ENCODE measurements around the gene ZSCAN10.

DNA sequence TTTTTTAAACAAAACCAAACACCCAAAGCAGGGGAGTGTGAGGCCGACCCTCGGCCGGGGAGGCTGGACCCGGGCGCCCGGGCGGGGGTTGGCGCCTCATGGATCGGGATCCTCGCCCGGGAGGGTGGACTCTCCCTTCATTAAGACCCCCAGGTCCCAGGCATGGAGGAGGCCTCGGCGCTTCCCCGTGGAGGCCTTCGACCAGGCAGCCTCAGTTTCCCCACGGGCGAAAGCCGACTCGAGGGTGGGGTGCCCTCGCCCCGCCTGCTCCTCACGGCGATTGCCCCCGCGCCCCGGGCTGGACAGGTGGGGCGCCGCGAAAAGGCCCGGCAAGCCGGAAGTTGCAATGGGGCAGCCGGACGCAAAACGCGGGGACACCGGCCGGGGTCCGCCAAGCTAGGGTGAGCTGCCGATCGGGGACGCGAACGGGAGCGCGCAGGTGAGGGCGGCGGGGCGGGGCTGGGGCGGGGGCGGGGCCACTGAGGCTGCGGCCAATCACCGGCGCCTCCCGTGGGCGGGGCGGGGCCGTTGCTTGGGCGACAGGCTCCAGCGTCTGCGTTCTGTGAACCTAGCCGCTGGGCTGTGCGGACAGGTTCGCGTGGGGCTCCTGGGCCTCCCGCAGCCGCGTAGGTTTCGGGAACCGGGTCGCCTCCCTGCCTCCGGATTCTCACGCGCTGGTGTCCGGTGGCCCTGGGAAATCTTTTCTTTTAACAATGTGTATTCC lies 7.3 kb upstream of the ZSCAN10 start:
- TF ChIP-seq, protein P1, sequence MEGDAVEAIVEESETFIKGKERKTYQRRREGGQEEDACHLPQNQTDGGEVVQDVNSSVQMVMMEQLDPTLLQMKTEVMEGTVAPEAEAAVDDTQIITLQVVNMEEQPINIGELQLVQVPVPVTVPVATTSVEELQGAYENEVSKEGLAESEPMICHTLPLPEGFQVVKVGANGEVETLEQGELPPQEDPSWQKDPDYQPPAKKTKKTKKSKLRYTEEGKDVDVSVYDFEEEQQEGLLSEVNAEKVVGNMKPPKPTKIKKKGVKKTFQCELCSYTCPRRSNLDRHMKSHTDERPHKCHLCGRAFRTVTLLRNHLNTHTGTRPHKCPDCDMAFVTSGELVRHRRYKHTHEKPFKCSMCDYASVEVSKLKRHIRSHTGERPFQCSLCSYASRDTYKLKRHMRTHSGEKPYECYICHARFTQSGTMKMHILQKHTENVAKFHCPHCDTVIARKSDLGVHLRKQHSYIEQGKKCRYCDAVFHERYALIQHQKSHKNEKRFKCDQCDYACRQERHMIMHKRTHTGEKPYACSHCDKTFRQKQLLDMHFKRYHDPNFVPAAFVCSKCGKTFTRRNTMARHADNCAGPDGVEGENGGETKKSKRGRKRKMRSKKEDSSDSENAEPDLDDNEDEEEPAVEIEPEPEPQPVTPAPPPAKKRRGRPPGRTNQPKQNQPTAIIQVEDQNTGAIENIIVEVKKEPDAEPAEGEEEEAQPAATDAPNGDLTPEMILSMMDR (IDR thresholded peaks at IDR 0.05): no peak
- peak in 1 of 2 donors; percentile 83 for TF ChIP-seq POLR2A (IDR thresholded peaks at IDR 0.05)

All from thyroid gland (tissue), 4 donors.